Stimulated activated naive B cell treated with anti-CD40 and anti-IgM and Interleukin-4, amounts not matched to agents 10 μg/mL and 1 μg/mL and 100 μg/mL, for 72 hours (primary cell): Measurements from ENCODE around the gene INPP1.

Experiments used
- ATAC-seq, 2 donors: fragments of 150-1000 bp; cut with Tn5 transposase; replicated peaks; 2 replicates each; pipeline ENCODE4 v1.10.0; 2021; ENCODE audit warnings: moderate library complexity in 1 of 2
- DNase-seq: peaks from one replicate; pipeline ENCODE4 v3.0.0; 2021
- H3K27ac Mint-ChIP-seq: one replicate; pipeline ENCODE4 v1.8.0; 2022; ENCODE audit warnings: mild to moderate bottlenecking, mixed read lengths
- H3K27me3 Mint-ChIP-seq, 2 donors: one replicate each; pipeline ENCODE4 v1.8.0; 2022; ENCODE audit warnings: mixed read lengths in 2 of 2
- H3K36me3 Mint-ChIP-seq, 2 donors: one replicate each; pipeline ENCODE4 v1.8.0; 2022; ENCODE audit warnings: mixed read lengths in 2 of 2, mild to moderate bottlenecking in 1 of 2
- H3K4me1 Mint-ChIP-seq, 2 donors: one replicate each; pipeline ENCODE4 v1.8.0; 2022; ENCODE audit warnings: mixed read lengths in 2 of 2, mild to moderate bottlenecking in 1 of 2
- H3K4me3 Mint-ChIP-seq, 2 donors: one replicate each; pipeline ENCODE4 v1.8.0; 2022; ENCODE audit warnings: mild to moderate bottlenecking in 2 of 2, mixed read lengths in 2 of 2, moderate library complexity in 1 of 2
- H3K9me3 Mint-ChIP-seq, 2 donors: one replicate each; pipeline ENCODE4 v1.8.0; 2022; ENCODE audit warnings: mixed read lengths in 2 of 2, mild to moderate bottlenecking in 1 of 2

Gene INPP1

DNA sequence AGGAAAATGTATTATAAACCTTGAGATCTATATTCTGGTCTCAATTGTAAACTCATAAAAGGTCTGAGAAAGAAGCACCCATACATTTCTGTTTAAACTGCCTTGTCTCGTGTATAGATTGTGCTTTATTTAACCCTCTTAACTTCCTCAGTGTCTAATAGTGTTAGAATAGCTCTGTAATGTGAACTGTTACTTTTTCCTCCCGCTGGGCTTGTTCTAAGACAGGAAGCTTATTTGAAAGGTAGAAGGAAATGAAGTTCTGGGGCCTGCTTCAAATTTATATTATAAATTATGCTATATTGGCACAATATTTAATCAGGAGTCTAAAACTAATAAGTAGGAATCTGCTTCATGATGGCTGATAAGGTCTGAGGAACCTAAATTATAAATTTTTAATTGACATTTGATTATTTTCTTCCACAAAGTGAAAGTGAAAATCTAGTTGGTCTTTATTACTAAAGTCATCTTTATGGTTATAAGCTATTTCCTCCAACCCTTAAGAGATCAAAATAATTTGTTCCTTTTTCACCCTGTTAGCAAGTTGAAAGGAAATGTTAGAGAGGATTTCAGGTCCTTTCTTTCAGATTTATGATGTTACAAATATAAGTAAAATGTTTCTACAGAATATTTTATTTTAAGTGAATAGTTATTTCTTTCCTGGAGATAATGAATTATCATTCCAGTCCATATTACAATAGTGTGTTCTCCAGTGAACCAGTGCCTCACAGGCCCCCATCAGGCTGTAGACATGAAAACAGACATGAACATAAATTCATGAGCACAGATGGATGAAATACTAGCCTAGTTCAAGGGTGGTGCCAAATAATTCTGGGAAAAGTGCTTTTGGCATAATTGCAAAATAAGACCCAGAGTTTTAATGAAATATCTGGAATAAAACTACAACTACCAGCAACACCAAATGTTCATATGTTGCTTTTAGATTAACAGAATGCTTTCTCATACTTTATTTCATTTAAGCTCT lies 72.7 kb downstream of the INPP1 start:
- H3K4me1 Mint-ChIP-seq, result peaks cover 26 to 48% of the 10 kb centered on the region in 2 donors
- H3K27ac Mint-ChIP-seq, result peak overlapping the region; percentile 70
- ATAC-seq (peak; percentile 34), DNase-seq (no peak)
- H3K9me3 Mint-ChIP-seq, result no peaks in the 10 kb centered on the region
- H3K4me3 Mint-ChIP-seq, result peak overlapping the region in 1 of 2 donors; percentile 29
- H3K36me3 Mint-ChIP-seq, result peaks cover 3 to 12% of the 10 kb centered on the region in 2 donors
- no peaks in the 10 kb centered on the region for H3K27me3 Mint-ChIP-seq

DNA sequence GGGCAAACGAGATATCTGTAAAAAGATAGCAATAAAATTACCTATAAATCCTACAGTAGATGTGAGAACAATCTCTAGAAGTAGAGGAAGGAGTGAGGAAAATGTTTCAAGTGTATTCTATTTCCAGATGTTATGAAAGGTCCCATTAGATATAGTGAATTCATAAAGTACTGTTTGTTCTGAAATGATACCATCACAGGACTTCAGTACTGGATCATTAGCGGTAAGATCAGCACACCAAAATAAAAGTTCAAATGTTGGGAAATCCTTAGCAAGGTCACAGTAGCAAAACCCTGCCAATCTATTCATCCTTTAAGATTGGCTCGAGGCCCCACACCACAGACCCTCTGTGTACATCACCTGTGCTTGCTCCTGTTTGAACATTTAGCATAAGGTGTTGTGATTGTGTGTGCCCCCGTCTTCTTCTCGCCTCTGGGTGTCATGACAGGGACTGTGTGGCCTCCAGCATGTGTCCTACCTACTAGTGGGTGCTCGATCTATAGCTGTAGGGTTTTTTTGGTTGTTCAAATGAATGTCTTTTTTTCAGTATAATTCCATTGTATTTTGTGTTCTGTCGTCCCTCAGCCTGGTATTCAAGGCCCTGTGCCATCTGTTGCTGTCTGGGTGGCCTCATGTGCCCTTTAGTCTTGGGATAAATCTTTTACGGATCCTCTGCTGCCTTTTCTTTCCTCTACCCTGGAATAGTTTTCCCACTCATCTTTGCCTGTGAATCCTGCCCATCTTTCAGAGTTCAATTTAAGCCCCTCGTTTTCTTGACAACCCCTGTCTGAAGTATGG lies 73.9 kb downstream of the INPP1 start:
- Mint-ChIP-seq H3K36me3 (peaks cover 3 to 12% of the 10 kb centered on the region in 2 donors), H3K4me1 (peaks cover 26 to 46% of the 10 kb centered on the region in 2 donors)

DNA sequence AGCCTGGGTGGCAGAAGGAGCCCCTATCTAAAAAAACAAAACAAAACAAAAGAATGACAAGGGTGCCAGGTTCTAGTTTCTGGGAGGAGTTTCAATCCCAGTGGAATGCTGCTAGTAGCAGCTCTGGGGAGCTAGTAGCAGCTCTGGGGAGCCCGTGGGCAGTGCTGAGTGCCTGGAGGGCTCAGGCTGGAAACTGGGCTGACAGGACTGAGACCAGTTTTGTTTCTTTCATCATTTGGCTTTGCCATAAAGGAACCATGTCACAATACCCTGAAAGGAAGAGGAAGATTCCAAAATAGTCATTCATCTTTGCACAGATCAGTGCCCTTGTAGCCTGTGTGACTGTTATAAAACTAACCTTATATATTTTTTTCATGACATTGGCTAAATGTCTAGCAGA lies 75.3 kb downstream of the INPP1 start:
- ATAC-seq (no peak), DNase-seq (no peak)
- H3K27ac Mint-ChIP-seq, result no peak overlapping the region
- H3K27me3 Mint-ChIP-seq, result no peaks in the 10 kb centered on the region
- H3K4me1 Mint-ChIP-seq, result peaks cover 14 to 42% of the 10 kb centered on the region in 2 donors
- H3K4me3 Mint-ChIP-seq, result no peak overlapping the region
- peaks cover under 1 to 18% of the 10 kb centered on the region in 2 donors for H3K36me3 Mint-ChIP-seq
- no peaks in the 10 kb centered on the region for H3K9me3 Mint-ChIP-seq

More for the DNA sequence above, 73.9 kb downstream of the INPP1 start:
- Mint-ChIP-seq H3K4me3 (no peak overlapping the region), H3K27me3 (no peaks in the 10 kb centered on the region), H3K27ac (no peak overlapping the region), H3K9me3 (no peaks in the 10 kb centered on the region)
- no peak for ATAC-seq
- no peak for DNase-seq

DNA sequence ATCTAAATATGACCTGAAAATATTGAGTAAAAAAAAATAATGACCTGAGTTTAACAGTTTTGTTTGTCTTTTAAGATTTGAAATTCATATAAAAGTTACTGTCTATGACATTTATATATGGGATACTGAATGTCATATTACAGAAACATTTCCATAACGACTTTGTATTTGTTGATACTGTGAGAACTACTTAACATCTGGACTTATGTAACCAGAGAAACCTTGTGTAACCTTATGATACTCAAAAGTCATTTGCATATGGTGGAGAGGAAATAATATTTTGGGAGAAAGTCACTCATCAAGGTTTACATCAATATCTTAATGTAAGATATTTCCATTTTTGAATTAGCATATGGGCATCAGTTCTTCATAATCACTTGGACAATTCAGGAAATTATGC lies 77.4 kb downstream of the INPP1 start:
- H3K27ac Mint-ChIP-seq, result no peak overlapping the region
- H3K27me3 Mint-ChIP-seq, result no peaks in the 10 kb centered on the region
- DNase-seq (no peak), ATAC-seq (no peak)
- no peak overlapping the region for H3K4me3 Mint-ChIP-seq
- H3K4me1 Mint-ChIP-seq, result peaks cover 12 to 42% of the 10 kb centered on the region in 2 donors
- H3K9me3 Mint-ChIP-seq, result no peaks in the 10 kb centered on the region
- H3K36me3 Mint-ChIP-seq, result peaks cover under 1 to 18% of the 10 kb centered on the region in 2 donors
